H9 (cell line): Measurements from ENCODE around the gene MTNR1B. TPM values are rescaled to one million over a fixed set of nuclear protein-coding genes. Genes with fewer than 3 reads are reported as not detected.

Experiments
- DNase-seq: peaks from one replicate; pipeline ENCODE4 v3.0.0-alpha.2; 2017
- H2AFZ ChIP-seq: one replicate; pipeline ENCODE4 v1.6.1; 2013; ENCODE audit warnings: mild to moderate bottlenecking, low read length, control low read depth, moderate library complexity
- H2AK5ac ChIP-seq: 2 replicates; pipeline ENCODE4 v1.6.1; 2013; ENCODE audit warnings: low read length, control low read depth, mixed read lengths; ENCODE audit not compliant: insufficient read length
- H2BK120ac ChIP-seq: one replicate; pipeline ENCODE4 v1.6.1; 2013; ENCODE audit warnings: low read depth, mild to moderate bottlenecking, low read length, control low read depth, inconsistent platforms; ENCODE audit not compliant: poor library complexity, severe bottlenecking
- H2BK12ac ChIP-seq: 2 replicates; pipeline ENCODE4 v1.6.1; 2013; ENCODE audit warnings: low read length, control low read depth, mixed read lengths, low read depth; ENCODE audit not compliant: insufficient read length
- H2BK15ac ChIP-seq: 2 replicates; pipeline ENCODE4 v1.6.1; 2013; ENCODE audit warnings: low read depth, low read length, control low read depth
- H2BK20ac ChIP-seq: one replicate; pipeline ENCODE4 v1.6.1; 2013; ENCODE audit warnings: low read depth, mild to moderate bottlenecking, low read length, control low read depth, inconsistent platforms; ENCODE audit not compliant: poor library complexity, severe bottlenecking
- H2BK5ac ChIP-seq: 2 replicates; pipeline ENCODE4 v1.6.1; 2013; ENCODE audit warnings: low read length, control low read depth, mixed read lengths; ENCODE audit not compliant: insufficient read length
- H3K14ac ChIP-seq: 2 replicates; pipeline ENCODE4 v1.6.1; 2013; ENCODE audit warnings: low read length, control low read depth; ENCODE audit not compliant: insufficient read depth
- H3K18ac ChIP-seq: 2 replicates; pipeline ENCODE4 v1.6.1; 2013; ENCODE audit warnings: low read depth, mild to moderate bottlenecking, mixed read lengths, low read length, control low read depth; ENCODE audit not compliant: insufficient read length
- H3K23ac ChIP-seq: 2 replicates; pipeline ENCODE4 v1.6.1; 2013; ENCODE audit warnings: low read length, control low read depth, mixed read lengths, low read depth; ENCODE audit not compliant: insufficient read length
- H3K23me2 ChIP-seq: 2 replicates; pipeline ENCODE4 v1.6.1; 2013; ENCODE audit warnings: low read depth, mild to moderate bottlenecking, mixed read lengths, low read length, control low read depth; ENCODE audit not compliant: insufficient read length, poor library complexity, severe bottlenecking
- H3K27ac ChIP-seq: 2 replicates; pipeline ENCODE4 v1.5.1; 2013; ENCODE audit warnings: low read length, control low read depth, mixed read lengths, low read depth; ENCODE audit not compliant: insufficient read length
- H3K27me3 ChIP-seq: 2 replicates; pipeline ENCODE4 v1.6.1; 2013; ENCODE audit warnings: low read length, control low read depth, inconsistent platforms; ENCODE audit not compliant: insufficient read depth
- H3K4ac ChIP-seq: 2 replicates; pipeline ENCODE4 v1.6.1; 2013; ENCODE audit warnings: low read depth, mild to moderate bottlenecking, control low read depth, inconsistent platforms, low read length, moderate library complexity
- H3K4me1 ChIP-seq: 2 replicates; pipeline ENCODE4 v1.6.1; 2013; ENCODE audit warnings: low read length, control low read depth, inconsistent platforms; ENCODE audit not compliant: insufficient read depth
- H3K4me2 ChIP-seq: 2 replicates; pipeline ENCODE4 v1.6.1; 2013; ENCODE audit warnings: low read length, control low read depth, mixed read lengths; ENCODE audit not compliant: insufficient read length, insufficient read depth
- H3K56ac ChIP-seq: 2 replicates; pipeline ENCODE4 v1.6.1; 2013; ENCODE audit warnings: low read depth, mild to moderate bottlenecking, mixed read lengths, low read length, control low read depth; ENCODE audit not compliant: insufficient read length
- H3K79me1 ChIP-seq: 2 replicates; pipeline ENCODE4 v1.6.1; 2013; ENCODE audit warnings: low read depth, mild to moderate bottlenecking, moderate library complexity, low read length, control low read depth, inconsistent platforms; ENCODE audit not compliant: insufficient read depth, poor library complexity, severe bottlenecking
- H3K79me2 ChIP-seq: 2 replicates; pipeline ENCODE4 v1.6.1; 2013; ENCODE audit warnings: low read length, control low read depth, inconsistent platforms; ENCODE audit not compliant: insufficient read depth
- H3K9ac ChIP-seq: 2 replicates; pipeline ENCODE4 v1.6.1; 2013; ENCODE audit warnings: low read length, control low read depth, mixed read lengths; ENCODE audit not compliant: insufficient read length; ENCODE audit errors: extremely low read depth
- H3K9me3 ChIP-seq: one replicate; pipeline ENCODE4 v1.6.1; 2013; ENCODE audit warnings: low read depth, low read length, inconsistent platforms; ENCODE audit not compliant: control insufficient read depth
- H3T11ph ChIP-seq: one replicate; pipeline ENCODE4 v1.6.1; 2013; ENCODE audit warnings: mild to moderate bottlenecking, low read length, control low read depth, inconsistent platforms
- H4K20me1 ChIP-seq: one replicate; pipeline ENCODE4 v1.6.1; 2013; ENCODE audit not compliant: control insufficient read depth, insufficient read length, insufficient read depth
- H4K5ac ChIP-seq: 2 replicates; pipeline ENCODE4 v1.6.1; 2013; ENCODE audit warnings: low read depth, mild to moderate bottlenecking, mixed read lengths, low read length, control low read depth; ENCODE audit not compliant: insufficient read length
- H4K8ac ChIP-seq: replicated peaks from 2 replicates; pipeline ENCODE4 v1.6.1; 2013; ENCODE audit warnings: low read length, control low read depth, mixed read lengths, low read depth; ENCODE audit not compliant: insufficient read length
- H4K91ac ChIP-seq: 2 replicates; pipeline ENCODE4 v1.6.1; 2013; ENCODE audit warnings: low read depth, mild to moderate bottlenecking, moderate library complexity, mixed read lengths, low read length, control low read depth; ENCODE audit not compliant: insufficient read length
- H3K27ac Mint-ChIP-seq, 3 experiments: 2 replicates in 2 of 3; 3 replicates in 1 of 3; pipeline ENCODE4 v1.8.0; 2020 to 2021; ENCODE audit warnings: mixed read lengths in 3 of 3, mild to moderate bottlenecking in 1 of 3, moderate library complexity in 1 of 3
- H3K27me3 Mint-ChIP-seq: 2 replicates; pipeline ENCODE4 v1.8.0; 2021; ENCODE audit warnings: low read depth, mild to moderate bottlenecking, moderate library complexity, mixed read lengths
- H3K36me3 Mint-ChIP-seq, 3 experiments: 2 replicates in 2 of 3; 3 replicates in 1 of 3; pipeline ENCODE4 v1.8.0; 2020 to 2021; ENCODE audit warnings: low read depth in 3 of 3, mixed read lengths in 3 of 3; ENCODE audit not compliant: insufficient read depth in 1 of 3
- H3K4me1 Mint-ChIP-seq, 2 experiments: 2 replicates each; pipeline ENCODE4 v1.8.0; 2020; ENCODE audit warnings: mixed read lengths in 2 of 2
- H3K4me3 Mint-ChIP-seq, 2 experiments: 2 replicates in 1 of 2; 3 replicates in 1 of 2; pipeline ENCODE4 v1.8.0; 2020 to 2021; ENCODE audit warnings: mild to moderate bottlenecking in 2 of 2, mixed read lengths in 2 of 2, moderate library complexity in 1 of 2
- H3K9me3 Mint-ChIP-seq, 2 experiments: 2 replicates in 1 of 2; 3 replicates in 1 of 2; pipeline ENCODE4 v1.8.0; 2020; ENCODE audit warnings: mild to moderate bottlenecking in 2 of 2, mixed read lengths in 2 of 2, moderate library complexity in 1 of 2
- WGBS: extraction: QIAGEN DNeasy Blood & Tissue Kit; methylation state at CpG from one replicate; pipeline ENCODE4 v1.1.7; 2013; ENCODE audit warnings: missing lambda C conversion rate, low lambda C conversion rate, mixed read lengths; ENCODE audit not compliant: insufficient read length; ENCODE audit errors: extremely low coverage; 5-methylcytosine and 5-hydroxymethylcytosine counted together
- total RNA-seq: library from RNA; stranded (reverse); gene quantifications from 2 replicates; pipeline ENCODE4 v1.2.1, GENCODE V29; 2021
- TF ChIP-seq, protein P1 (sequence below): fragments of 200-600 bp; sonication (generic); conservative IDR thresholded peaks from 3 replicates; pipeline ENCODE4 v1.8.0; 2021; ENCODE audit warnings: antibody characterized with exemption, mild to moderate bottlenecking

Gene MTNR1B
- total RNA-seq, 1 experiment from 2014 or later = not detected

DNA sequence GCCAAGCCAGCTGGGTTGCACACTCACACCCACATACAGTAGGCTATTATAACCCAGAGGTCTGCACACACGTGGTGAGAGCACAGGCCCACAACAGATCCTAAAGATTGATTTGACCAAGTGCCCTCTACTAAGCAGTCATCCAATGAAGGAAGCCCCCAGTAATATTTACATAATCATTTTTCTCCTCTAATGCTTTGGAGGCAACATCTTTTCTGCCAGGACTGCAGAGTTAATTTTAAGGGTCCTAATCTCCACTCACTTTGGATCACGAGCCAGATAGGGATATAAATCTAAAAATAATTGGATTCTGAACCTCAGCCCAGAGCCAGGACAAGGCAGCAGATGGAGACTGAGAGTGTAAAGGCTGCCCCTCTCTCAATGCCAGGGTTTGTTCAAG lies 49.1 kb upstream of the MTNR1B start:
- Histone ChIP-seq H3K79me1 (no peaks in the 10 kb centered on the region), H3K4ac (no peak overlapping the region)

More for the DNA sequence above, 49.1 kb upstream of the MTNR1B start:
- H3K79me2 ChIP-seq = no peaks in the 10 kb centered on the region
- no peak overlapping the region for H3T11ph ChIP-seq
- no peak overlapping the region for H3K27ac ChIP-seq
- peaks cover 4 to 9% (median 8%) of the 10 kb centered on the region in 3 experiments; a peak in 5 of 7 replicates for H3K36me3 Mint-ChIP-seq
- H4K91ac ChIP-seq = no peak overlapping the region
- H3K23me2 ChIP-seq = no peaks in the 10 kb centered on the region
- DNase-seq = no peak
- H3K14ac ChIP-seq = no peak overlapping the region
- H3K4me2 ChIP-seq = no peak overlapping the region
- no peak overlapping the region for H3K18ac ChIP-seq
- H2AFZ ChIP-seq = no peak overlapping the region
- H2BK5ac ChIP-seq = no peak overlapping the region
- H2BK20ac ChIP-seq = no peak overlapping the region
- no peaks in the 10 kb centered on the region for H4K20me1 ChIP-seq
- no peaks in the 10 kb centered on the region for H3K9me3 ChIP-seq
- peaks cover 13 to 17% of the 10 kb centered on the region in 2 experiments for H3K9me3 Mint-ChIP-seq
- WGBS = no CpG with 5 or more reads among the region's 2 CpGs
- no peak overlapping the region for H3K4me3 Mint-ChIP-seq
- H2BK12ac ChIP-seq = no peak overlapping the region
- H3K27me3 ChIP-seq = no peaks in the 10 kb centered on the region
- peaks cover 19 to 27% of the 10 kb centered on the region in 2 experiments for H3K4me1 Mint-ChIP-seq
- H3K27me3 Mint-ChIP-seq = no peaks in the 10 kb centered on the region
- H2AK5ac ChIP-seq = no peak overlapping the region
- H3K27ac Mint-ChIP-seq = no peak overlapping the region
- no peak overlapping the region for H3K56ac ChIP-seq
- no peak overlapping the region for H4K5ac ChIP-seq
- no peak overlapping the region for H3K9ac ChIP-seq
- TF ChIP-seq, protein P1, sequence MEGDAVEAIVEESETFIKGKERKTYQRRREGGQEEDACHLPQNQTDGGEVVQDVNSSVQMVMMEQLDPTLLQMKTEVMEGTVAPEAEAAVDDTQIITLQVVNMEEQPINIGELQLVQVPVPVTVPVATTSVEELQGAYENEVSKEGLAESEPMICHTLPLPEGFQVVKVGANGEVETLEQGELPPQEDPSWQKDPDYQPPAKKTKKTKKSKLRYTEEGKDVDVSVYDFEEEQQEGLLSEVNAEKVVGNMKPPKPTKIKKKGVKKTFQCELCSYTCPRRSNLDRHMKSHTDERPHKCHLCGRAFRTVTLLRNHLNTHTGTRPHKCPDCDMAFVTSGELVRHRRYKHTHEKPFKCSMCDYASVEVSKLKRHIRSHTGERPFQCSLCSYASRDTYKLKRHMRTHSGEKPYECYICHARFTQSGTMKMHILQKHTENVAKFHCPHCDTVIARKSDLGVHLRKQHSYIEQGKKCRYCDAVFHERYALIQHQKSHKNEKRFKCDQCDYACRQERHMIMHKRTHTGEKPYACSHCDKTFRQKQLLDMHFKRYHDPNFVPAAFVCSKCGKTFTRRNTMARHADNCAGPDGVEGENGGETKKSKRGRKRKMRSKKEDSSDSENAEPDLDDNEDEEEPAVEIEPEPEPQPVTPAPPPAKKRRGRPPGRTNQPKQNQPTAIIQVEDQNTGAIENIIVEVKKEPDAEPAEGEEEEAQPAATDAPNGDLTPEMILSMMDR = no peak
- no peak overlapping the region for H2BK120ac ChIP-seq
- H4K8ac ChIP-seq = no peak overlapping the region
- H3K23ac ChIP-seq = no peak overlapping the region
- no peak overlapping the region for H2BK15ac ChIP-seq
- peaks cover 4% of the 10 kb centered on the region; the same call in 1 of the 2 replicates for H3K4me1 ChIP-seq
